ENCODE measurements around the gene TRAF7. TPM values are rescaled to one million over a fixed set of nuclear protein-coding genes. Genes with fewer than 3 reads are reported as not detected.

Gene TRAF7
- total RNA-seq, 1 experiment from 2014 or later, result 199 TPM

DNA sequence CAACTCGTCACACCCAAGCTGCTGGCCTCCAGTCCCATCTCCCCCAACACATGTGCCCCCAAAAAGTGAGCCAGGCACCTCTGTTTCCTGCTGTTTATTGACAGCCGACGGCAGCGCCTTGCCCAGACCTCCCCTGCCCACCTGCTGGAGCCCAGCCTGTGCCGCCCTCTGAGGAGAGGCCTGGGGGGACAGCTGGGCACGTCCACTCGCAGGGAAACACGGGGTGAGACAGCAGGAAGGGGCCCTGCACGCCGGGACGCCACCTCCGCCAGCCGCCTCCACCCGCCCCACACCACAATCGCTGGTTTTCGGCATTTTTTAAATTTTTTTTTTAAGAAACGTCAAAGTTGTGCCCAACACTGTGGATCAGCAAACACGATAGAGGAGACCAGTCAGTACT lies 21.5 kb downstream of the TRAF7 start:
- H3K36me3 ChIP-seq (ENCODE audit: low read depth), result no peaks in the 10 kb centered on the region
- no peaks in the 10 kb centered on the region; the same call in 1 of the 2 replicates for H3F3A ChIP-seq (ENCODE audit: insufficient read depth, low read depth)
- H3K27ac ChIP-seq, result no peak overlapping the region
- no peak overlapping the region for H3K4me2 ChIP-seq
- no peaks in the 10 kb centered on the region for H3K79me2 ChIP-seq (ENCODE audit: low read depth)
- DNase-seq, result no peak
- ChIA-PET CTCF (no interaction called here), POLR2A (ENCODE audit: unreplicated experiment) (no interaction called here)
- intact Hi-C loops (cut with micrococcal nuclease; ENCODE audit: unreplicated experiment), result no loop called here
- no peaks in the 10 kb centered on the region for H3K27me3 ChIP-seq (ENCODE audit: insufficient read depth, low read depth)
- H3K9me2 ChIP-seq (ENCODE audit: insufficient read depth), result no peaks in the 10 kb centered on the region
- no peak for TF ChIP-seq EZH2 (IDR thresholded peaks at IDR 0.05; ENCODE audit: low read depth)
- TF ChIP-seq, protein P1, sequence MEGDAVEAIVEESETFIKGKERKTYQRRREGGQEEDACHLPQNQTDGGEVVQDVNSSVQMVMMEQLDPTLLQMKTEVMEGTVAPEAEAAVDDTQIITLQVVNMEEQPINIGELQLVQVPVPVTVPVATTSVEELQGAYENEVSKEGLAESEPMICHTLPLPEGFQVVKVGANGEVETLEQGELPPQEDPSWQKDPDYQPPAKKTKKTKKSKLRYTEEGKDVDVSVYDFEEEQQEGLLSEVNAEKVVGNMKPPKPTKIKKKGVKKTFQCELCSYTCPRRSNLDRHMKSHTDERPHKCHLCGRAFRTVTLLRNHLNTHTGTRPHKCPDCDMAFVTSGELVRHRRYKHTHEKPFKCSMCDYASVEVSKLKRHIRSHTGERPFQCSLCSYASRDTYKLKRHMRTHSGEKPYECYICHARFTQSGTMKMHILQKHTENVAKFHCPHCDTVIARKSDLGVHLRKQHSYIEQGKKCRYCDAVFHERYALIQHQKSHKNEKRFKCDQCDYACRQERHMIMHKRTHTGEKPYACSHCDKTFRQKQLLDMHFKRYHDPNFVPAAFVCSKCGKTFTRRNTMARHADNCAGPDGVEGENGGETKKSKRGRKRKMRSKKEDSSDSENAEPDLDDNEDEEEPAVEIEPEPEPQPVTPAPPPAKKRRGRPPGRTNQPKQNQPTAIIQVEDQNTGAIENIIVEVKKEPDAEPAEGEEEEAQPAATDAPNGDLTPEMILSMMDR (conservative IDR thresholded peaks at IDR 0.05), result no peak
- no peak overlapping the region for H2AFZ ChIP-seq
- H3K9me3 ChIP-seq (ENCODE audit: insufficient read depth, low read depth), result no peaks in the 10 kb centered on the region
- no peak overlapping the region for H3K4me3 ChIP-seq
- no peaks in the 10 kb centered on the region for H3K4me1 ChIP-seq (replicated peaks; ENCODE audit: insufficient read depth)
- 0 out of 2 replicates have a peak, but pooled peaks cover 5% of the 10 kb centered on the region for H4K20me1 ChIP-seq (ENCODE audit: insufficient read depth)
- BruUV-seq (replicated peaks), result no TSS peak

DNA sequence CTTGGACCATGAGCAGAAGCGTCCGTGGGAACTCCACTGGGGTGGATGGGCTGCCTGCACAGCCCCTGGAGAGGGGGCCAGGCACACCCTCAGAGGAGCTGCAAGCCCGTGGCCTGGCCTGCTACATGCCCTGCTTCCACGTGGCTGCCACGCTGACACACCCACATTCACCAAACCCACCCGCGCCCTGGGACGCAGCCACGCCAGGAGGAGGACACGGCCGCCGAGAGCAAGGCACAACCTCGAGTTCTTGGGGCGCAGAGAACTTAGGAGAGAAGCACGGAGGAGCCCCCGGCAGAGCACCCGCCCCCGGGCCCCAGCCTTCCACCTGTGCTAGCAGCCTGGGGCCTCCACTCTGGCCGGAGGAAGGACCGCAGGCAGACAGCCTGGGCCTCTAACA lies 22.0 kb downstream of the TRAF7 start:
- Histone ChIP-seq H3K4me2 (no peak overlapping the region), H3K9me3 (ENCODE audit: insufficient read depth, low read depth) (no peaks in the 10 kb centered on the region), H3K9me2 (ENCODE audit: insufficient read depth) (no peaks in the 10 kb centered on the region), H3F3A (ENCODE audit: insufficient read depth, low read depth) (no peaks in the 10 kb centered on the region; the same call in 1 of the 2 replicates), H3K4me3 (no peak overlapping the region), H3K27ac (no peak overlapping the region), H3K4me1 (replicated peaks; ENCODE audit: insufficient read depth) (no peaks in the 10 kb centered on the region), H3K79me2 (ENCODE audit: low read depth) (no peaks in the 10 kb centered on the region), H2AFZ (no peak overlapping the region), H4K20me1 (ENCODE audit: insufficient read depth) (0 out of 2 replicates have a peak, but pooled peaks cover 5% of the 10 kb centered on the region), H3K36me3 (ENCODE audit: low read depth) (no peaks in the 10 kb centered on the region), H3K27me3 (ENCODE audit: insufficient read depth, low read depth) (no peaks in the 10 kb centered on the region)
- intact Hi-C loops (cut with micrococcal nuclease; ENCODE audit: unreplicated experiment), result no loop called here
- DNase-seq, result no peak
- CTCF ChIA-PET, result interaction anchor here (0.6 kb wide), 1 partner anchor 29 kb away, joined by 4 read pairs; no protein-coding TSS in a partner anchor
- TF ChIP-seq, protein P1 (conservative IDR thresholded peaks at IDR 0.05), result no peak
- TF ChIP-seq EZH2 (IDR thresholded peaks at IDR 0.05; ENCODE audit: low read depth), result no peak
- TSS peak; percentile 82 for BruUV-seq (replicated peaks)
- POLR2A ChIA-PET (ENCODE audit: unreplicated experiment), result interaction anchor here (0.7 kb wide), 1 partner anchor 221 kb away, joined by 8 read pairs; no protein-coding TSS in a partner anchor

DNA sequence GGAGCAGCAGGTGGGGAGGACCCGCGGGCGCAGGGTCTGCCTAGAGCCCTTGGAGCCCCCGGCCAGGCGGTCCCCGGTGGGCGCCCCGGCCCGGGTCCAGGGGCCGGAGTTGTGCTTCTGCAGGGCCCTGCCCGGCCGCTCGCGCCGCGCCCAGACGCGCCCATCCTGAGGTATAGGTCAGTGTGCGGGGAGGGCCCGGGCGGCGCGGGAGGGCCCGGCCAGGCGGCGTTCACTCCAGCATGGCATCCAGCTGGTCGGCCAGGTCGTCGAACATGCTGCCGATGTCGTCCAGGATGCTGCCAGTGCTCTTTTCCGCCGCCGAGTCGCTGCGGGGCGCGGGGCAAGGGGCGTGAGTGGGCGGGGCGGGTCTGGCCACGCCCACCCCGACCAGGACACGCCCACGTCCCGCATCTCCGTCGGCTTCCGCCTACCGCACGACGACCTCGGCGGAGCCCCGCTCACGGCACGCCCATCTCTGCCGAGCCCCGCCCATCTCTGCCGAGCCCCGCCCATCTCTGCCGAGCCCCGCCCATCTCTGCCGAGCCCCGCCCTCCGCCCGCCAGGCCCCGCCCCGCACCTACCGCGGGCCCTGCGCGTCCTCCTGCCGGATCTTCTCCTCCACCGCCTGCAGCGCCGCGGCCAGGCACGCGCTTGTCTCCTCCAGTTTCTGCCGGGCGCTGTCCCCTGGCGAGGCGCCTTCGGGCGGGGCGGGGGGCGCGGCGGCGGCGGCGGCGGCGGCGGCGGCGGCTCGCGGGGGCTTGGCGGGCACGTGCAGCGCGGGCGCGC lies 22.9 kb downstream of the TRAF7 start:
- no peak for DNase-seq
- Histone ChIP-seq H2AFZ (no peak overlapping the region), H3K4me1 (replicated peaks; ENCODE audit: insufficient read depth) (no peaks in the 10 kb centered on the region), H3F3A (ENCODE audit: insufficient read depth, low read depth) (no peaks in the 10 kb centered on the region; the same call in 1 of the 2 replicates), H3K4me2 (no peak overlapping the region), H3K9me3 (ENCODE audit: insufficient read depth, low read depth) (no peaks in the 10 kb centered on the region), H3K9me2 (ENCODE audit: insufficient read depth) (no peaks in the 10 kb centered on the region), H4K20me1 (ENCODE audit: insufficient read depth) (0 out of 2 replicates have a peak, but pooled peaks cover 5% of the 10 kb centered on the region), H3K36me3 (ENCODE audit: low read depth) (no peaks in the 10 kb centered on the region), H3K79me2 (ENCODE audit: low read depth) (no peaks in the 10 kb centered on the region), H3K27me3 (ENCODE audit: insufficient read depth, low read depth) (no peaks in the 10 kb centered on the region), H3K4me3 (no peak overlapping the region), H3K27ac (no peak overlapping the region)
- TF ChIP-seq, protein P1 (conservative IDR thresholded peaks at IDR 0.05), result no peak
- TF ChIP-seq EZH2 (IDR thresholded peaks at IDR 0.05; ENCODE audit: low read depth), result no peak
- intact Hi-C loops (cut with micrococcal nuclease; ENCODE audit: unreplicated experiment), result no loop called here
- POLR2A ChIA-PET (ENCODE audit: unreplicated experiment), result interaction anchor here (0.7 kb wide), 1 partner anchor 222 kb away, joined by 8 read pairs; no protein-coding TSS in a partner anchor
- no TSS peak for BruUV-seq (replicated peaks)
- CTCF ChIA-PET, result no interaction called here

Measured in PC-9 (cell line).